WTC11 (cell line): Measurements from ENCODE around the gene MRPL9.

Experiments used
- TF ChIP-seq, protein P1 (sequence below): fragments of 200-600 bp; IDR thresholded peaks from 2 replicates; pipeline ENCODE4 v1.8.0; 2022; ENCODE audit warnings: antibody characterized with exemption
- TF ChIP-seq, protein P2 (sequence below): sonication (generic); formaldehyde crosslinking; IDR thresholded peaks from 2 replicates; pipeline ENCODE4 v1.8.1; 2022; ENCODE audit warnings: low read depth, missing genetic modification reagents, borderline replicate concordance

DNA sequence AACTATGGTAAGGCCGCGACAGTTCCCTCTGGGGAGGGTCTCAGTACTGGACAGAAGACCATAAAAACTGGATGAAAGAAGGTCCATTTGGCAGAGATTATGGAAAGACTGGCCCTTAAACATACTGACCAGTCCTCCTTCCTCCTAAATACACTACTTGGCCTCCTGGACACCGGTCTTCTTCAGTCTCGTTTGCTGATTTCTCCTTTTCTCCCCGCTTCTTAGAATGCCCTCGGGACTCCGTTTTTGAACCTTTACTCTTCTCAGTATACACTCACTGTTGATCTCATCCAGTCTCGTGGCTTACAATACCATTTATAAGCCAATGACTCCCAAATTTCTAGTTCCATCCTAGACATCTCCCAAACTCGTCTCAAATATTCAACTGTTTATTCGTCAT is 694 bp upstream of the MRPL9 start:
- TF ChIP-seq, protein P1, sequence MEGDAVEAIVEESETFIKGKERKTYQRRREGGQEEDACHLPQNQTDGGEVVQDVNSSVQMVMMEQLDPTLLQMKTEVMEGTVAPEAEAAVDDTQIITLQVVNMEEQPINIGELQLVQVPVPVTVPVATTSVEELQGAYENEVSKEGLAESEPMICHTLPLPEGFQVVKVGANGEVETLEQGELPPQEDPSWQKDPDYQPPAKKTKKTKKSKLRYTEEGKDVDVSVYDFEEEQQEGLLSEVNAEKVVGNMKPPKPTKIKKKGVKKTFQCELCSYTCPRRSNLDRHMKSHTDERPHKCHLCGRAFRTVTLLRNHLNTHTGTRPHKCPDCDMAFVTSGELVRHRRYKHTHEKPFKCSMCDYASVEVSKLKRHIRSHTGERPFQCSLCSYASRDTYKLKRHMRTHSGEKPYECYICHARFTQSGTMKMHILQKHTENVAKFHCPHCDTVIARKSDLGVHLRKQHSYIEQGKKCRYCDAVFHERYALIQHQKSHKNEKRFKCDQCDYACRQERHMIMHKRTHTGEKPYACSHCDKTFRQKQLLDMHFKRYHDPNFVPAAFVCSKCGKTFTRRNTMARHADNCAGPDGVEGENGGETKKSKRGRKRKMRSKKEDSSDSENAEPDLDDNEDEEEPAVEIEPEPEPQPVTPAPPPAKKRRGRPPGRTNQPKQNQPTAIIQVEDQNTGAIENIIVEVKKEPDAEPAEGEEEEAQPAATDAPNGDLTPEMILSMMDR, result no peak
- TF ChIP-seq, protein P2, sequence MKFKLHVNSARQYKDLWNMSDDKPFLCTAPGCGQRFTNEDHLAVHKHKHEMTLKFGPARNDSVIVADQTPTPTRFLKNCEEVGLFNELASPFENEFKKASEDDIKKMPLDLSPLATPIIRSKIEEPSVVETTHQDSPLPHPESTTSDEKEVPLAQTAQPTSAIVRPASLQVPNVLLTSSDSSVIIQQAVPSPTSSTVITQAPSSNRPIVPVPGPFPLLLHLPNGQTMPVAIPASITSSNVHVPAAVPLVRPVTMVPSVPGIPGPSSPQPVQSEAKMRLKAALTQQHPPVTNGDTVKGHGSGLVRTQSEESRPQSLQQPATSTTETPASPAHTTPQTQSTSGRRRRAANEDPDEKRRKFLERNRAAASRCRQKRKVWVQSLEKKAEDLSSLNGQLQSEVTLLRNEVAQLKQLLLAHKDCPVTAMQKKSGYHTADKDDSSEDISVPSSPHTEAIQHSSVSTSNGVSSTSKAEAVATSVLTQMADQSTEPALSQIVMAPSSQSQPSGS (CRISPR knock-in tag), result no peak
